Skeletal muscle satellite cell (primary cell): ENCODE measurements around the gene LEMD2.

Experiments used
- H3K27me3 ChIP-seq: 2 replicates; pipeline ENCODE4 v1.7.0; 2013; ENCODE audit warnings: low read length; ENCODE audit not compliant: control insufficient read depth, insufficient read depth
- H3K36me3 ChIP-seq: 2 replicates; pipeline ENCODE4 v1.7.0; 2013; ENCODE audit warnings: mild to moderate bottlenecking, control low read depth, low read length; ENCODE audit not compliant: insufficient read depth
- H3K4me1 ChIP-seq: 2 replicates; pipeline ENCODE4 v1.7.0; 2013; ENCODE audit warnings: low read length; ENCODE audit not compliant: control insufficient read depth, insufficient read depth
- H3K4me2 ChIP-seq: 2 replicates; pipeline ENCODE4 v1.7.0; 2013; ENCODE audit warnings: mild to moderate bottlenecking, low read length
- H3K4me3 ChIP-seq: 2 replicates; pipeline ENCODE4 v1.7.0; 2013; ENCODE audit warnings: low read length
- H3K9ac ChIP-seq: 2 replicates; pipeline ENCODE4 v1.7.0; 2013; ENCODE audit warnings: mild to moderate bottlenecking, low read depth, low read length, moderate library complexity
- H3K9me3 ChIP-seq: replicated peaks from 2 replicates; pipeline ENCODE4 v1.7.0; 2013; ENCODE audit warnings: mild to moderate bottlenecking, control low read depth, low read length

LEMD2 gene

DNA sequence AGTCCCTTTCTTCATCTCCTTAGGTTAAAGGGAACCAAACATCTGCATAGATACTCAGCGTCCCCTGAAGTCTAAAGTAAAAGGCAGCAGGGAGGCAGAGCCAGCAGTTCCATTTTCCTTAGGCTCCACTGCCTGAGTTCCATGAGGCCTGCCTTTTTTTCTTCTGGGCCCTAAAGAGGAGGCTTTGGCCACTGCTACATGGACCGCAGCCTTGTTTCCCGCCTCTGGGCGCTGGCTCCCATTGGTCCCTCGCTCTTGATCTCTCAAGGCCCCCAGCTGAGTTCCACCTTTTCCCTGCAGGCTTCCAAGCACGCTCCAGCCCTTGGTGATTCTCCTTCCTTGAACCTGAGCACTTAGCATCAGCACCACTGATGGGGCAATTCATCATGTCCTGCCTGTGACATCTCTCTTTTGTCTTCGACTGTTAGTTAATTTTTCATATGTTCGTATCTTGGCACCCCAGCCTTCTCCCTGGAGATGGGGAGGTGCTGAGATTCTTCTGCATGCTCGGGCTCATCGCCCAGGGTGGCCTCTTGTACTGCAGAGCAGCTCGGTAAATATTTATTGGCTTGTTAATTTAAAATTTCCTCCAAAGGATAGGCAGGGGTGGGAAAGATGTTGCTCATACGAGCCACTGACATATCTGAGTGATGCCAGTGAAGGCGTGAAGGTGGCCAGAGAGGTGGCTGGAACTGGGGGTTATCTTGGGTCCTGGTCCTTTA is 11.5 kb upstream of the LEMD2 start:
- Histone ChIP-seq H3K4me2 (no peak overlapping the region), H3K9me3 (no peaks in the 10 kb centered on the region), H3K9ac (no peak overlapping the region), H3K27me3 (peaks cover 60% of the 10 kb centered on the region), H3K4me1 (no peaks in the 10 kb centered on the region), H3K36me3 (no peaks in the 10 kb centered on the region), H3K4me3 (no peak overlapping the region)

GRCh38 chr6:33799454-33800113 is 10.7 kb upstream of the LEMD2 start:
- H3K9ac ChIP-seq, result no peak overlapping the region
- H3K4me2 ChIP-seq, result no peak overlapping the region
- peaks cover 57% of the 10 kb centered on the region for H3K27me3 ChIP-seq

GRCh38 chr6:33798343-33798848 is 9.5 kb upstream of the LEMD2 start:
- Histone ChIP-seq H3K9me3 (no peaks in the 10 kb centered on the region), H3K27me3 (peaks cover 57% of the 10 kb centered on the region)

More at GRCh38 chr6:33799454-33800113, 10.7 kb upstream of the LEMD2 start:
- no peaks in the 10 kb centered on the region for H3K4me1 ChIP-seq
- H3K9me3 ChIP-seq, result no peaks in the 10 kb centered on the region
- no peaks in the 10 kb centered on the region for H3K36me3 ChIP-seq
- H3K4me3 ChIP-seq, result no peak overlapping the region

DNA sequence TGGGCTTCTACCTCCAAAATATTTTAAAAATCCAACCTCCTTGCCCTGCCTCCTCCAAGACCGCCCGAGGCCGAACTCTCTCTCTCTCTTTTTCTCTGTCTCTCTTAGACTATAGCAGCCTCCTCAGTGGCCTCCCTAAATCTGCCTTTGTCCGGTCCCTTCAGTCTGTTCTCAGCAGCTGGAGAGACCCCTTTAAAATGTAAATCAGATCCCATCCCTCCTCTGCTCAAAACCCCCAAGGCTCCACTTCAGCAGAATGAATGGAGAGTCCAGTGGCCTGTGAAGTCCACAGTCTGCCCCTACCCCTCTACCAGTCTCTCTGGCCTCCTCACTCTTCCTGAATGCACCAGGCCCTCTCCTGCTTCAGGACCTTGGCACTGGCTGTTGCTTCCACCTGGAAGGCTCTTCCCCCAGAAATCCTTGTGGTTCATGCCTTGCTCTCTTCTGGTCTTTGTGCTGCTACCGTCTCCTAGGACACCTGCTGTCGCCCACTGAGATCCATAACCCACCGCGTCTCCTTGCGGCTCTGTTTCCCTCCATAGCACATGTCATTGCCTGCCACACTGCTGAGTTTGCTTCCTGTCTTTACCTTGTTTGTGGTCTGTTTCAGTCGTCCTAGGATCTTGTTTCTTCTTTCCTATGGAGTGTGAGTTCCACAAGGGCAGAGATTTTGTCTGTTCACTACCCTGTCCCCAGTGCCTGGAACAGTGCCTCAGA is 8.9 kb upstream of the LEMD2 start:
- H3K27me3 ChIP-seq, result peaks cover 60% of the 10 kb centered on the region
- H3K4me1 ChIP-seq, result no peaks in the 10 kb centered on the region
- H3K9ac ChIP-seq, result no peak overlapping the region
- no peaks in the 10 kb centered on the region for H3K9me3 ChIP-seq
- H3K4me3 ChIP-seq, result no peak overlapping the region
- H3K36me3 ChIP-seq, result no peaks in the 10 kb centered on the region
- H3K4me2 ChIP-seq, result no peak overlapping the region

More at GRCh38 chr6:33798343-33798848, 9.5 kb upstream of the LEMD2 start:
- Histone ChIP-seq H3K4me3 (no peak overlapping the region), H3K4me2 (no peak overlapping the region), H3K36me3 (no peaks in the 10 kb centered on the region), H3K9ac (no peak overlapping the region), H3K4me1 (no peaks in the 10 kb centered on the region)

DNA sequence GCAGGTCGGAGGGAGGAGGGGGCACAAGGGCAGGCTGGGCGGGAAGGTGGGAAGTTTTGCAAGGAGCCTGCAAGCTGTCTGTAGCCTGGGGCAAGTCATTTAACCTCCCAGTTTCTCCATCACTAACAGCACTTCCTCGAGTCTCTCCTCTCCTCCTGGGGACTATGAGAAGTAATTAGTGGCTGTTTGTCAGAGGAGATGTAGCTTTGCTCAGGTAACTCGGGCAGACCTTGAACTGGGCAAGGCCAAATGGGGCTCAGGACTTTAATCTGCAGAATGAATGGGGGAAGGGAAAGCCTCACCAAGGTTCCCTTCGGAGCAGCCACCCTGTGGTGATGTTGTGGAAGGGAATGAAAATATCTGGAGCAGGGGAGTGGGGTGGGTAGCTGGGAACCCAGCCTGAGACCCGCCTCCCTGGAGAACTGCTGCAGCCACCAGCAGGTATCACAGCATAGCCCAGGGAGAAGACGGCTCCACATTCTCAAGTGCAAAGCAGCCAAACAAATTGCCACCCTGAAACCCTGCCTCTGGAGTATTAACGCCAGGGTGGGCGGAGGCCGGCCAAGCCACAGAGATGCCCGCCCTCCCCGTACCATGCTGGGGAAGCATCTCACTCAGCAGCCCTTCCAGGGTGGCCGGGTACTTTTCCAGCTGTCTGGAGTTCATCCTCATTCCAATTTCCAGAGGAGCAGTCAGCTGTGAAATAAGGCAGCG is 6.1 kb upstream of the LEMD2 start:
- Histone ChIP-seq H3K27me3 (peaks cover 56% of the 10 kb centered on the region), H3K9ac (no peak overlapping the region)

DNA sequence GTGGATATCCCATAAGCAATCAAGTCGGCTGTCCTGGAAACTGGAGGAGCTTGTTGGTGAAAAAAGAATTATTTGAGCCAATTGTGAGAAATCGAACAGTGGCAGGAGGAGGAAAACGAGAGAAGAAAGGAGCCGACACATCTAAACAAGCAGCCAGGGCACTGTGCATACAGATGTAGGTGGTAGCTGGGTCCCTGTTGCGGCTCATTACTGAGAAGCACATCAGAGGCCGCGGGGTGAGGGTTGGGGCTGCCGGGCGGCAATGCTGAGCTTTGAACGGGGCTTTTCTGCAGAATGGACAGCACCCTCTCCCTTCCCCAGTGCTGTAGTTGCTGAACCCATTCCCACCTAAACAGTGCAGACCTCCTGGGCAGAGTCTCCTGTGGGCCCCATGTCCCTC is 4.1 kb upstream of the LEMD2 start:
- Histone ChIP-seq H3K27me3 (peaks cover 47% of the 10 kb centered on the region), H3K9ac (no peak overlapping the region), H3K4me1 (peaks cover 9% of the 10 kb centered on the region), H3K4me3 (no peak overlapping the region), H3K36me3 (no peaks in the 10 kb centered on the region), H3K4me2 (no peak overlapping the region), H3K9me3 (no peaks in the 10 kb centered on the region)

More for the DNA sequence above, 6.1 kb upstream of the LEMD2 start:
- Histone ChIP-seq H3K4me1 (no peaks in the 10 kb centered on the region), H3K9me3 (no peaks in the 10 kb centered on the region), H3K36me3 (no peaks in the 10 kb centered on the region), H3K4me2 (no peak overlapping the region), H3K4me3 (no peak overlapping the region)

DNA sequence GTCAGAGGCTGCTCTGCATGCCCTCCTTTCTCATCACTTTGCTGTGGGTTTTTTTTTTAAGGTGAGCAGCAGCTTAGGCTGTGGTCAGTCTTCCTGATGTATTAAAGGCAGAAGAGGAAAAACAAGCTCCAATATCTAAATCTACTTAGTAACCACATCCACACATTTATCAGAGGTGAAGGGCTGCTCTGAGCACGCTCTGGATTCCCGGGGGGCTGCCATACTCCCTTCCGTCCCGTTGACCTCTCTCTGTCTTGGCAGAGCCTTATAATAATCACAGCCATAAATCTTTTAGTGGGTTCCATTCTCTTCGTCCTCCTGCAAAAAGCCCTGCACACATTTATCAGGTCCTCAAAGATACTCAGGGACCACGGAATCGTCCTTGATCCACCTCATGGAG is 2.7 kb upstream of the LEMD2 start:
- no peaks in the 10 kb centered on the region for H3K36me3 ChIP-seq
- H3K4me1 ChIP-seq, result peaks cover 22% of the 10 kb centered on the region
- peaks cover 39% of the 10 kb centered on the region for H3K27me3 ChIP-seq
- no peaks in the 10 kb centered on the region for H3K9me3 ChIP-seq
- no peak overlapping the region for H3K4me2 ChIP-seq
- H3K9ac ChIP-seq, result no peak overlapping the region
- no peak overlapping the region for H3K4me3 ChIP-seq

- Histone ChIP-seq H3K36me3 (peaks cover 5% of the 10 kb centered on the region), H3K9me3 (no peaks in the 10 kb centered on the region), H3K4me1 (peaks cover 29% of the 10 kb centered on the region), H3K4me3 (no peak overlapping the region), H3K4me2 (no peak overlapping the region), H3K9ac (no peak overlapping the region), H3K27me3 (peaks cover 36% of the 10 kb centered on the region)
These were observed 2.0 kb upstream of the LEMD2 start for GRCh38 chr6:33790910-33791309.

- Histone ChIP-seq H3K9me3 (no peaks in the 10 kb centered on the region), H3K36me3 (peaks cover 5% of the 10 kb centered on the region), H3K4me3 (no peak overlapping the region), H3K27me3 (peaks cover 33% of the 10 kb centered on the region), H3K4me2 (no peak overlapping the region), H3K4me1 (peaks cover 35% of the 10 kb centered on the region), H3K9ac (no peak overlapping the region)
These were observed 1.4 kb upstream of the LEMD2 start for GRCh38 chr6:33790379-33790778.

DNA sequence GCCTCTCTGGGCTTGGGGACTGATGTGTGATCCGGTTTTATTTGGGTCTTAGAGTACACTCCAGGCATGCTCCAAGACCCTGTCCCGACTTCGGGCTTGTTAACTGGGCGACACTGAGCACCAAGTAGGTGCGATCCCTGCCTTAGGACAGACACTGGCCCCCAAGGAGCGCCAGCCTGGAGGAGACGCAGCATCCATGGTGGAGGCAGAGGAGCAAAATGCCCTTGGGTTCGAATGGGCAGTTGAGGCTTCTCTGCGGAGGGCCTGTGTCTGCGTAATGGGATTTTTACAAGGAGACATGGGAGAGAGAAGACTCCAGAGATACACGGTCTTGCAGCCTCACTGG is 593 bp upstream of the LEMD2 start:
- H3K9ac ChIP-seq, result peak overlapping the region; percentile 26
- H3K4me3 ChIP-seq, result peak overlapping the region; percentile 82
- H3K4me1 ChIP-seq, result peaks cover 43% of the 10 kb centered on the region
- H3K36me3 ChIP-seq, result peaks cover 13% of the 10 kb centered on the region
- H3K27me3 ChIP-seq, result peaks cover 29% of the 10 kb centered on the region
- no peaks in the 10 kb centered on the region for H3K9me3 ChIP-seq
- peak overlapping the region; percentile 86 for H3K4me2 ChIP-seq
